GM18508 (cell line): ENCODE data around the gene RHNO1.

Experiments used
- ATAC-seq: cut with Tn5 transposase; IDR thresholded peaks from one replicate; pipeline ENCODE4 v1.9.1; 2021; ENCODE audit warnings: moderate number of reproducible peaks; ENCODE audit not compliant: insufficient read depth, unreplicated experiment

The RHNO1 gene

GRCh38 chr12:2895511-2895910, 18.5 kb downstream of the RHNO1 start:
- ATAC-seq = no peak

GRCh38 chr12:2897418-2897817, 20.4 kb downstream of the RHNO1 start:
- ATAC-seq = no peak

- no peak for ATAC-seq
Observed at GRCh38 chr12:2900642-2901041, 23.6 kb downstream of the RHNO1 start.

- no peak for ATAC-seq
Observed at GRCh38 chr12:2902272-2902880, 25.4 kb downstream of the RHNO1 start.

GRCh38 chr12:2904260-2904659, 27.2 kb downstream of the RHNO1 start:
- no peak for ATAC-seq

- ATAC-seq = no peak
Observed at GRCh38 chr12:2912216-2912575, 35.2 kb downstream of the RHNO1 start.

- no peak for ATAC-seq
Observed at GRCh38 chr12:2919249-2919648, 42.2 kb downstream of the RHNO1 start.

GRCh38 chr12:2922329-2922728, 45.3 kb downstream of the RHNO1 start:
- ATAC-seq = no peak

GRCh38 chr12:2923057-2923456, 46.0 kb downstream of the RHNO1 start:
- no peak for ATAC-seq

GRCh38 chr12:2924019-2924418, 47.0 kb downstream of the RHNO1 start:
- no peak for ATAC-seq

- ATAC-seq = no peak
Observed at GRCh38 chr12:2925322-2925995, 48.4 kb downstream of the RHNO1 start.

- no peak for ATAC-seq
Observed at GRCh38 chr12:2930865-2931264, 53.8 kb downstream of the RHNO1 start.

GRCh38 chr12:2933586-2933985, 56.6 kb downstream of the RHNO1 start:
- ATAC-seq = no peak

- ATAC-seq = no peak
Observed at GRCh38 chr12:2934371-2934770, 57.3 kb downstream of the RHNO1 start.

- ATAC-seq = no peak
Observed at GRCh38 chr12:2936301-2936700, 59.3 kb downstream of the RHNO1 start.

- ATAC-seq = no peak
Observed at GRCh38 chr12:2937500-2937899, 60.5 kb downstream of the RHNO1 start.
